Duodenal mucosa (tissue), 2 donors: ENCODE data around the gene DRD1.

Source experiments
- H3K27ac ChIP-seq: one replicate; pipeline ENCODE4 v1.7.0; 2013; ENCODE audit warnings: low read depth, low read length
- H3K27me3 ChIP-seq, 2 donors: one replicate each; pipeline ENCODE4 v1.7.0; 2013; ENCODE audit warnings: low read length in 2 of 2, control low read depth in 1 of 2; ENCODE audit not compliant: insufficient read depth in 2 of 2, control insufficient read depth in 1 of 2
- H3K36me3 ChIP-seq, 2 donors: one replicate each; pipeline ENCODE4 v1.7.0; 2013; ENCODE audit warnings: low read length in 2 of 2, control low read depth in 1 of 2; ENCODE audit not compliant: insufficient read depth in 2 of 2, control insufficient read depth in 1 of 2
- H3K4me1 ChIP-seq, 2 donors: one replicate each; pipeline ENCODE4 v1.7.0; 2013; ENCODE audit warnings: low read length in 2 of 2, control low read depth in 1 of 2; ENCODE audit not compliant: insufficient read depth in 2 of 2, control insufficient read depth in 1 of 2
- H3K4me3 ChIP-seq, 2 donors: one replicate each; pipeline ENCODE4 v1.7.0; 2013; ENCODE audit warnings: low read length in 2 of 2, low read depth in 1 of 2
- H3K9ac ChIP-seq, 2 donors: one replicate each; pipeline ENCODE4 v1.7.0; 2013; ENCODE audit warnings: low read length in 2 of 2, low read depth in 1 of 2
- H3K9me3 ChIP-seq, 2 donors: one replicate each; pipeline ENCODE4 v1.7.0; 2013; ENCODE audit warnings: low read length in 2 of 2, control low read depth in 1 of 2; ENCODE audit not compliant: control insufficient read depth in 1 of 2

The DRD1 gene

GRCh38 chr5:175468892-175469291 lies 24.9 kb upstream of the DRD1 start:
- Histone ChIP-seq H3K36me3 (no peaks in the 10 kb centered on the region), H3K9me3 (no peaks in the 10 kb centered on the region), H3K27ac (no peak overlapping the region), H3K9ac (no peak overlapping the region), H3K4me3 (no peak overlapping the region), H3K27me3 (peaks cover 2 to 12% of the 10 kb centered on the region in 2 donors), H3K4me1 (no peaks in the 10 kb centered on the region)

- Histone ChIP-seq H3K9me3 (no peaks in the 10 kb centered on the region), H3K27me3 (peaks cover 2 to 12% of the 10 kb centered on the region in 2 donors), H3K4me3 (no peak overlapping the region), H3K9ac (no peak overlapping the region), H3K4me1 (no peaks in the 10 kb centered on the region), H3K36me3 (no peaks in the 10 kb centered on the region), H3K27ac (no peak overlapping the region)
These were observed 24.2 kb upstream of the DRD1 start for GRCh38 chr5:175467983-175468690.

GRCh38 chr5:175466700-175467318 lies 22.8 kb upstream of the DRD1 start:
- Histone ChIP-seq H3K36me3 (no peaks in the 10 kb centered on the region), H3K27me3 (peaks cover 2 to 12% of the 10 kb centered on the region in 2 donors), H3K9me3 (no peaks in the 10 kb centered on the region), H3K4me3 (no peak overlapping the region), H3K9ac (no peak overlapping the region), H3K4me1 (no peaks in the 10 kb centered on the region), H3K27ac (no peak overlapping the region)

- H3K27ac ChIP-seq = no peak overlapping the region
- H3K9ac ChIP-seq = no peak overlapping the region
- no peaks in the 10 kb centered on the region for H3K36me3 ChIP-seq
- H3K4me3 ChIP-seq = no peak overlapping the region
- H3K27me3 ChIP-seq = peaks cover 2 to 12% of the 10 kb centered on the region in 2 donors
- H3K9me3 ChIP-seq = no peaks in the 10 kb centered on the region
- no peaks in the 10 kb centered on the region for H3K4me1 ChIP-seq
These were observed 21.3 kb upstream of the DRD1 start for GRCh38 chr5:175465282-175465681.

GRCh38 chr5:175464942-175465233 lies 20.9 kb upstream of the DRD1 start:
- H3K9ac ChIP-seq = no peak overlapping the region
- H3K9me3 ChIP-seq = no peaks in the 10 kb centered on the region
- peaks cover 2 to 12% of the 10 kb centered on the region in 2 donors for H3K27me3 ChIP-seq
- no peak overlapping the region for H3K27ac ChIP-seq
- no peaks in the 10 kb centered on the region for H3K36me3 ChIP-seq
- H3K4me3 ChIP-seq = no peak overlapping the region
- H3K4me1 ChIP-seq = no peaks in the 10 kb centered on the region

- H3K27me3 ChIP-seq = peaks cover 2 to 12% of the 10 kb centered on the region in 2 donors
- no peak overlapping the region for H3K27ac ChIP-seq
- H3K9ac ChIP-seq = no peak overlapping the region
- H3K4me3 ChIP-seq = no peak overlapping the region
- no peaks in the 10 kb centered on the region for H3K36me3 ChIP-seq
- H3K9me3 ChIP-seq = no peaks in the 10 kb centered on the region
- H3K4me1 ChIP-seq = no peaks in the 10 kb centered on the region
These were observed 20.3 kb upstream of the DRD1 start for GRCh38 chr5:175464074-175464941.

- Histone ChIP-seq H3K27ac (no peak overlapping the region), H3K9me3 (no peaks in the 10 kb centered on the region), H3K4me1 (no peaks in the 10 kb centered on the region), H3K4me3 (no peak overlapping the region), H3K36me3 (no peaks in the 10 kb centered on the region), H3K27me3 (peaks cover 2 to 12% of the 10 kb centered on the region in 2 donors), H3K9ac (no peak overlapping the region)
These were observed 19.7 kb upstream of the DRD1 start for GRCh38 chr5:175463641-175464040.

GRCh38 chr5:175461370-175461769 lies 17.4 kb upstream of the DRD1 start:
- Histone ChIP-seq H3K9ac (no peak overlapping the region), H3K4me3 (no peak overlapping the region), H3K27me3 (peaks cover 2 to 3% of the 10 kb centered on the region in 2 donors), H3K9me3 (no peaks in the 10 kb centered on the region), H3K36me3 (no peaks in the 10 kb centered on the region), H3K4me1 (no peaks in the 10 kb centered on the region), H3K27ac (no peak overlapping the region)

- H3K4me1 ChIP-seq = no peaks in the 10 kb centered on the region
- no peak overlapping the region for H3K4me3 ChIP-seq
- no peaks in the 10 kb centered on the region for H3K9me3 ChIP-seq
- H3K27ac ChIP-seq = no peak overlapping the region
- H3K27me3 ChIP-seq = peaks cover 0 to 2% of the 10 kb centered on the region in 2 donors
- no peaks in the 10 kb centered on the region for H3K36me3 ChIP-seq
- no peak overlapping the region for H3K9ac ChIP-seq
These were observed 16.6 kb upstream of the DRD1 start for GRCh38 chr5:175460552-175460951.

- peaks cover 0 to 3% of the 10 kb centered on the region in 2 donors for H3K27me3 ChIP-seq
- no peaks in the 10 kb centered on the region for H3K9me3 ChIP-seq
- no peak overlapping the region for H3K9ac ChIP-seq
- no peaks in the 10 kb centered on the region for H3K4me1 ChIP-seq
- H3K4me3 ChIP-seq = no peak overlapping the region
- H3K36me3 ChIP-seq = no peaks in the 10 kb centered on the region
- H3K27ac ChIP-seq = no peak overlapping the region
These were observed 16.1 kb upstream of the DRD1 start for GRCh38 chr5:175460126-175460525.
